NCI-H128 (cell line): ENCODE results near the gene TRPM7.

Source experiments
- DNase-seq: peaks from one replicate; lab custom pipeline; 2025; ENCODE audit not compliant: unreplicated experiment; lab: John Stamatoyannopoulos, UW

TRPM7 gene

DNA sequence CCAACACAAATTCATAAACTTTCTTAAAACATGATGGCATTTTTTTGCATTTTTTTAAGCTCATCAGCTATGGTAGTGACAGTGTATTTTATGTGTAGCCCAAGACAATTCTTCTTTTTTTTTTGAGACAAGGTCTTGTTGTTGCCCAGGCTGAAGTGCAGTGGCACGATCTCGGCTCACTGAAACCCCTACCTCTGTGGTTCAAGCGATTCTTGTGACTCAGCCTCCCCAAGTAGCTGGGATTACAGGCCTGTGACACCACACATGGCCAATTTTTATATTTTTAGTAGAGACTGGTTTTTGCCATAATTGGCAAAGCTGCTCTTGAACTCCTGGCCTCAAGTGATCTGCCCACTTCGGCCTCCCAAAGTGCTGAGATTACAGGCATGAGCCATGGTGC, 122.8 kb downstream of the TRPM7 start:
- no peak for DNase-seq

- DNase-seq: no peak
Observed at GRCh38 chr15:50562735-50563640, 123.6 kb downstream of the TRPM7 start.

DNA sequence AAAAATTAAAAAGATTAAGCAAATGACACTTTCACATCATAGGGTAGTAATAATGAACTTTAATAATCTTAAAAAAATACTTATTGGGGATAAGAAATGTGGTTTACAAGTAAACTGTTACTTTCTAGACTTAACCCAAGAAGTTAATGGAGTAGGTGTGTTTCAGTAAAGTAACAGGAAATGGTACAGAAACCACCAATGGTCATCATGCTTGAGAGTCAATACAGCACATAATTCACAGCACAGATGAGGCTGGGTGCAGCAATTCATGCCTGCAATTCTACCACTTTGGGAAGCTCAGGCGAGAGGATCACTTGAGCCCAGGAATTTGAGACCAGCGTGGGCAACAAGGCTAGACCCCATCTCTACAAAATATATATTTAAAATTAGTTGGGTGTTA, 128.6 kb downstream of the TRPM7 start:
- no peak for DNase-seq

DNA sequence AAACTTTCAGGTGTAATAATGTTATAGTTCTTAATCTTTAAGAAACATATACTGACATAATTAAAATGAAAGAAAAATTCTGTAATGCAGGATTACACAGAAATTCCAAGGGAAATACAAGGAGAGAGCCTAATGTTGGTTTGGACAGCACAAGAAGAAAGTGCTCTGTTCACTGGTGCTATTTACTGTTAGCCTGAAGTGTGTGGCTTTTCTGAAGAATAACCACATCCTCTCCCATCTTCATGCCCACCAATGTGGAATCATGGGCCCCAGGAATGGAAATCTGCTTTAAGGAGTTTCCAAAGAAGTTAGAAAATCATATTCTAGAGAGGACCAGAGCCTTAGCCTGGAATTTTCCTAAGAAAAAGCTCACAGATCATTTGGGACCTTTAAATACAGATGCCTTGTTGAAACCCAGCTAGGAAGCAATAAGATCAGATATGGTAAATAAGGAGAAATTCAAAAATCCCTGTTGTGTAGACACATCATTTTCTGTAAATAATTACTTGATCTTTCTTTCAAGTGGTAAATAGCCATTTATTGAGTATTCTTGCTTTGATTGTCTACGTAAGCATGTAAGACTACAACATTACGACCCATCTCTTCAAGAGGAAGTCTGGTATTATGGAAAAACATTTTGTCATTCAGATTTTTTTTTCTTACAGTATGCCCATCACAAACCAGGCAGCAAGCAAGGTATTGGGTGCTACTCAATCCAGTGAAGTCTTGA, 129.8 kb downstream of the TRPM7 start:
- DNase-seq: no peak

GRCh38 chr15:50552238-50552637, 134.4 kb downstream of the TRPM7 start:
- DNase-seq: no peak

GRCh38 chr15:50549326-50549725, 137.3 kb downstream of the TRPM7 start:
- no peak for DNase-seq

DNA sequence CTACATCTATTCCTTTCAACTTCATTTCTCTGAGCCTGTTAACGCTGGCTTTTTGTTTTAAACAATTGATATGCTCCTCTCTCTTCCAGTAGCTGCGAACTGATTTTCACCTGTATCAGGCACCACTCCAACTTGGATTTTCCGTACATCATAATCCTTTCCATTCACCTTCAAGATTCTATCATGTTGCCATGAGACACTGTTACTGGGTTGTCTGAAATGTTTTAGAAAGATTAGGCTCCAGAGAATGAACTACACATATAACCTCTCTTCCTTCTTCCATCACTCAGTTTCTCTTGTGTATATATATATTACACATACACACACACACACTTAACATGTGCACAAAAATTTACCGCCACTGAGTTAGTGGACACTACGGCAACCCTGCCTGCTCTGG, 140.0 kb downstream of the TRPM7 start, which contains the start of gene USP50:
USP50 (minus strand) TSS at position 101 of the 400 bp plus-strand sequence. CDS start 141 bp downstream, outside the sequence.
- no peak for DNase-seq

DNA sequence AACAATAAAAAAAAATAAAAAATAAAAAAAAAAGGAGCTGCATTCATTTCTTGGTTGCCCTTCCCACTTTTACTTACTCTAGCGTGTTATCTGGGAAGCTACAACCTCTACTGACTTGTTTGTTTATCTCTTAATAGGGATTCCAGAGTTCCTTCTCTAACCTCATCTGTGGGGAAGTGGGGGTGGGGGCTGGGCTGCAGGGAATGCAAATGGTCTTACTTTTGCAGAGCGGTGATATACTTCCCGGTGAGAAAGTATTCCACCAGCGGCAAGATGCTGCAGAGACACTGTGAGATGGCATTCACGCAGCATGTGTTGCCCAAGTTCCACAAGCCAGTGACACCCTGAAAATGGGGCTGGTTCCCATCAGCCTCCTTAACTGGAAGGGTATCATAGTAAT, 142.2 kb downstream of the TRPM7 start:
- no peak for DNase-seq

DNA sequence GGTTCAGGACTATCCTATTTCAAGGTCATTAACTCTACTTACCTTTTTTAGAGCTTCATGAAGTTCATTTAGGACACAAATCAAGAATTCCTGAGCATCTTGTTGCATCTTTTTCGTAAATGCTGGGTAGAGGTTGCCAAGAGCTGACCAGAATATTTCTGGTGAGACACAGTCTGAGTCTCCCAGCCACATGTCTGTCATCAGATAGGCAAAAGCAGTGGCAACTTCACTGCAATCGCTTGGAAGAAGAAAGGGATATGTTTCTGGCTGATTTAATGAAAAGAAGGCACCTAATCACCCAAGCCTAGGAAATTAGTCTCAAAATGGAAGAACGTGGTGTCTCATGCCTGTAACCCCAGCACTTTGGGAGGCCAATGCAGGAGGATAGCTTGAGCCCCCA, 143.0 kb downstream of the TRPM7 start:
- no peak for DNase-seq

GRCh38 chr15:50542887-50543210, 143.7 kb downstream of the TRPM7 start:
- DNase-seq: no peak

DNA sequence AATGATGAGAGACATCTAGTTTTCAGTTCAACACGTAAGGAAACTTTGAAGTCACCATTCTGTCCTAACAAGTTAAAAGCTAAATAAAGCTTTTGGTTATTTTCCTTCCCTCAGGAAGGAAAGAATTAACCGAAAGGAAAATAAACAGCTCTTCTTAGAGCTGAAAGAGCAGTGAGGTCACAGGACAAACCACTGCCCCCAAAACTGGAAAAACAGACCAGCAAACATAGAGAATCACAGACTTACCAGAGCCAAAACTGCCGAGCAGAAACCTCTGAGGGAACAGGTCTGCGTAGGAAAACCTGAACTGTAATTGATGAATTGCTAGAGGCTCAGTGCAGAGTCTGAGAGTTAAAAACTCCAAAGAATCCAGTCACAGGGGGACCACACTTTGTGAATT, 154.8 kb downstream of the TRPM7 start:
- no peak for DNase-seq

GRCh38 chr15:50531163-50531562, 155.4 kb downstream of the TRPM7 start:
- DNase-seq: no peak

GRCh38 chr15:50523851-50524251, 162.7 kb downstream of the TRPM7 start:
- no peak for DNase-seq

GRCh38 chr15:50519740-50520425, 166.7 kb downstream of the TRPM7 start:
- DNase-seq: no peak

- DNase-seq: no peak
Observed at GRCh38 chr15:50513001-50513400, 173.6 kb downstream of the TRPM7 start.
